ENCODE data around the gene JMJD7. TPM values are rescaled to one million over a fixed set of nuclear protein-coding genes. Genes with fewer than 3 reads are reported as not detected.

Gene JMJD7
- polyA plus RNA-seq, 1 donor from 2014 or later: 15.6 TPM

DNA sequence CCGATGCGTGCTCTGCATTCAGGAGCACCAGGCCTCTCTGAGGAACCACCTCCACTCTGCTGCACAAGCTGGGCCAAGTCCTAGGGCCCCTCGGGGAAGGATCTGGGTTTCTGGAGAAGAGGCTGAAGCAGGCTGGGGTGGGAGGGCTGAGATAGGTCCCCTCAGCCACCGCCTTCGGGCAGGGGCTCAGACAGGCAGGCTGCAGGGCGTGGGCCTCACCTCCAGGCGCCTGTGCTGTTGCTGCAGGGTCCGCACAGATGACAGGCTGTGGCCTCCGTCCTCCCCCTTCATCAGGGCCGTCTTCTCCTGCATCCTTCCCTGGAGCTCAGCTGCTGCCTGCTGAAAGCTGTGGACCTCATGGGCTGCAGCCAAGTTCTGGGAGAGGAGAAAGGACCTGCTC lies 25.9 kb downstream of the JMJD7 start:
- Mint-ChIP-seq H3K27me3 (peaks cover 2% of the 10 kb centered on the region), H3K27ac (no peak overlapping the region), H3K4me3 (no peak overlapping the region), H3K36me3 (no peaks in the 10 kb centered on the region), H3K4me1 (peaks cover 0 to 2% (median 0%) of the 10 kb centered on the region in 3 donors), H3K9me3 (no peaks in the 10 kb centered on the region)

GRCh38 chr15:41854443-41854842 lies 26.6 kb downstream of the JMJD7 start:
- H3K4me3 Mint-ChIP-seq: no peak overlapping the region
- H3K36me3 Mint-ChIP-seq: no peaks in the 10 kb centered on the region
- H3K4me1 Mint-ChIP-seq: peaks cover 0 to 2% (median 0%) of the 10 kb centered on the region in 3 donors
- no peaks in the 10 kb centered on the region for H3K9me3 Mint-ChIP-seq
- peaks cover 2% of the 10 kb centered on the region for H3K27me3 Mint-ChIP-seq
- no peak overlapping the region for H3K27ac Mint-ChIP-seq

DNA sequence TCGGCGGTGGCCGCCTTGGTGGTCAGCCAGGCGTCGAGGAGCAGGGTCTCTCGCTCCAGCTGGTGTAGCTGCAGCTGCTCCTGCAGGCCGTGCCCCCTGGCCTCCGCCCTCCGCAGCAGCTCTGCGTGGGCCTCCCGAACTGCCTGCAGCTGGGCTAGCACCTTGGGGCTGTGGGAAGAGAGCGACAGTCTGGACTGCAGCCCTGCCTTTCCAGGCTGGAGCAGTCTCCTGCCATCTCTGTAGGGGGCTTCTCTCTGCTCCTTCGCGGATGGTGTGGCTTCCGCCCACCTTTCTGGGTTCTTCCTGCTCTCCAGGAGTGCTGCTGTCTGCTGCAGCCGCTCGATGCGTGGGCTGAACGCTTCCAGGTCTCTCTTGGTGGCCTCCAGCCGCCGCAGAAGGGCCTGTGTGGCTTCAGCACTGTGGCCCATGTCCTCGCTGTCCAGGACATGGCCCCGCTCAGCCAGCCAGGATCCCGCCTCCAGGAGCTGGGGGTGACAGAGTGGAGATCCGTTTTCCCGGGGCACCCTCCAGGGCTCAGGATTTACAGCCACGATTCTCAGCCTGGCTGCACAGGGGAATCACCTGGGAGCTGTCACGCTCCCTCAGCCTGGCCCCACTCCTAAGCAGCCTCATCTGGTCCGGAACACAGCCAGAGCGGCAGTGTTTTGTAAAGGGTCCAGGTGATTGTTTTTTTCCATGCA lies 27.5 kb downstream of the JMJD7 start:
- peaks cover 5% of the 10 kb centered on the region for H3K27me3 Mint-ChIP-seq
- H3K4me3 Mint-ChIP-seq: no peak overlapping the region
- no peak overlapping the region for H3K27ac Mint-ChIP-seq
- no peaks in the 10 kb centered on the region for H3K9me3 Mint-ChIP-seq
- peaks cover 0 to 1% (median 0%) of the 10 kb centered on the region in 3 donors for H3K4me1 Mint-ChIP-seq
- no peaks in the 10 kb centered on the region for H3K36me3 Mint-ChIP-seq

DNA sequence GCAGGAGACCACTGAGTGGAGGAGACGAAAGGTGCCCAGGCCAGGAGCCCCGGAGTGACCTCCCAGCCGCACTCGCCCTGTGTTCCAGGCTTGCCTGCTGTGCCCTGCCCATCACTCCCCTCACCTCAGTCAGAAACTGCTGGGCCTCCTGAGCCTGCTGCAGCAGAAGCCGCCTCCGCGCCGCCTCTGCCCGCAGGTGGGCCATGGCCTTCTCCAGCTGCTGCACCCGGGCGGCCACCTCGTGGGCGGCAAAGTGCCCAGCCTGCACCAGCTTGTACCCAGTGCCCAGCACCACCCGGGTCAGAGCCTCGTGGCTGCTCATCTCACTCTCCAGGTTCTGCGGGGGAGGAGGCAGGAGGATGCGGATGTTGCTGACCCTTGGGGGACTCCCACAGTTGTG lies 28.4 kb downstream of the JMJD7 start:
- H3K27me3 Mint-ChIP-seq: peaks cover 5% of the 10 kb centered on the region
- H3K36me3 Mint-ChIP-seq: no peaks in the 10 kb centered on the region
- no peaks in the 10 kb centered on the region for H3K4me1 Mint-ChIP-seq
- no peaks in the 10 kb centered on the region for H3K9me3 Mint-ChIP-seq
- no peak overlapping the region for H3K27ac Mint-ChIP-seq
- H3K4me3 Mint-ChIP-seq: no peak overlapping the region

- Mint-ChIP-seq H3K27me3 (peaks cover 5% of the 10 kb centered on the region), H3K4me1 (no peaks in the 10 kb centered on the region), H3K9me3 (no peaks in the 10 kb centered on the region), H3K36me3 (no peaks in the 10 kb centered on the region), H3K27ac (no peak overlapping the region), H3K4me3 (peak overlapping the region in 1 of 4 donors; percentile 37)
Measured at GRCh38 chr15:41856716-41857115, 28.8 kb downstream of the JMJD7 start.

- Mint-ChIP-seq H3K4me1 (no peaks in the 10 kb centered on the region), H3K4me3 (no peak overlapping the region), H3K9me3 (no peaks in the 10 kb centered on the region), H3K36me3 (no peaks in the 10 kb centered on the region), H3K27ac (no peak overlapping the region), H3K27me3 (peaks cover 5% of the 10 kb centered on the region)
Measured at GRCh38 chr15:41857316-41857715, 29.4 kb downstream of the JMJD7 start.

DNA sequence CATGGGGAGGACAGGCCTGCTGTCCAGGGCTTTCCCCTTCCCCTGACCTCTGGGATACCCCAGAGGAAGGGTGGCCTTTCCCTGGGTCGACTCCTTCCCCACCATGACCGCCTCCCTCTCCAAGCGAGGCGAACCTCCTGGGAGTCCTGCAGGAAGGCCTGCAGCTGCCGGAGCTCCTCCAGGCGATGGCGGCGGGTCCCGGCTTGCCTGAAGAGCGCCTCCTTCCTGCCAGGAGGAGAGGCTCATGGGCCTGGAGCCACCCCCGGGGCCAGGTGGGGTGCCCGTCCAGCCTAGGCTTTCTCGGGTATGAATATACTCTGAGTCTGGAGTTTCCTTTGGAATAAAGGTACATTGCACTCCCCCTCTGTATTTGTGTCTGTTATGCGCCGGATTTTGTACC lies 30.9 kb downstream of the JMJD7 start:
- no peak overlapping the region for H3K27ac Mint-ChIP-seq
- no peaks in the 10 kb centered on the region for H3K36me3 Mint-ChIP-seq
- no peaks in the 10 kb centered on the region for H3K9me3 Mint-ChIP-seq
- no peak overlapping the region for H3K4me3 Mint-ChIP-seq
- no peaks in the 10 kb centered on the region for H3K4me1 Mint-ChIP-seq
- H3K27me3 Mint-ChIP-seq: peaks cover 4% of the 10 kb centered on the region

DNA sequence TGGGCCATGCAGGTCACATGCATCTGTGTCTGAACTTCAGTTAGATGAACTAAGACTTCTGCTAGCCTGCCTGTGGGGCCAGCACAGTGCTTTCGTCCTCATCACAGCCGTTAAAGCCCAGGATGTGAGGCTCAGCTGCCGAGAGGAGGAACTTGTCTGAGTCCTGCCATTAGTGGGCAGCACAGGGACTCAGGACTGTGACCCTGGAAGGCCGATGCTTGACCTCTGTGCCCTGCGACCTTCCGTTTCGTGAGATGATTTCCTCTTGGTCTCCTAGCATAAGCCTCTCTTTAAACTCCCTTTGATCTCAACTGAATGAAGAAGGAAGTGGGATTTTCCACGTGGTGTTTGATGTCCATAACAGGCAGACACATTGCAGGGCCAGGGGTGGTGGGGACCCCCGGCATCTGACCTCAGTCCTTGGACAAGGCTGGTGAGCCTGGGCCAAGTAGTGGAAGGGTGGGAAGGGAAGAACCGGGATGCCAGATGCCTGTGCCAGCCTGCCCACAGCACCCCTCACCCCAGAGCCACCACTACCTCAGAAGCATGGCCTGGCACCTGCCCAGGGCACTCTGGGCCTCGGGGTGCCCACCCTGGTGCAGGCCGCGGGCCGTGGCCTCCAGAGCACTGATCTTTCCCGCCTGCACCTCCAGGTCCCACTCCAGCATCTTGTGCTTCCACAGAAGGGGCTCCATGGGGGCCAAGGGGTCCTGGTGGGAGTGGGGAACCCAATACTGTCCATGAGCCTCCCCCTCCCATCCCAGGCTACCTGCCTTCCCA lies 32.3 kb downstream of the JMJD7 start:
- Mint-ChIP-seq H3K27me3 (peaks cover 7% of the 10 kb centered on the region), H3K4me3 (no peak overlapping the region), H3K36me3 (no peaks in the 10 kb centered on the region), H3K9me3 (no peaks in the 10 kb centered on the region), H3K4me1 (no peaks in the 10 kb centered on the region), H3K27ac (no peak overlapping the region)

GRCh38 chr15:41861736-41862356 lies 34.0 kb downstream of the JMJD7 start:
- Mint-ChIP-seq H3K27ac (no peak overlapping the region), H3K4me1 (no peaks in the 10 kb centered on the region), H3K27me3 (peaks cover 7% of the 10 kb centered on the region), H3K9me3 (no peaks in the 10 kb centered on the region), H3K4me3 (no peak overlapping the region), H3K36me3 (no peaks in the 10 kb centered on the region)

DNA sequence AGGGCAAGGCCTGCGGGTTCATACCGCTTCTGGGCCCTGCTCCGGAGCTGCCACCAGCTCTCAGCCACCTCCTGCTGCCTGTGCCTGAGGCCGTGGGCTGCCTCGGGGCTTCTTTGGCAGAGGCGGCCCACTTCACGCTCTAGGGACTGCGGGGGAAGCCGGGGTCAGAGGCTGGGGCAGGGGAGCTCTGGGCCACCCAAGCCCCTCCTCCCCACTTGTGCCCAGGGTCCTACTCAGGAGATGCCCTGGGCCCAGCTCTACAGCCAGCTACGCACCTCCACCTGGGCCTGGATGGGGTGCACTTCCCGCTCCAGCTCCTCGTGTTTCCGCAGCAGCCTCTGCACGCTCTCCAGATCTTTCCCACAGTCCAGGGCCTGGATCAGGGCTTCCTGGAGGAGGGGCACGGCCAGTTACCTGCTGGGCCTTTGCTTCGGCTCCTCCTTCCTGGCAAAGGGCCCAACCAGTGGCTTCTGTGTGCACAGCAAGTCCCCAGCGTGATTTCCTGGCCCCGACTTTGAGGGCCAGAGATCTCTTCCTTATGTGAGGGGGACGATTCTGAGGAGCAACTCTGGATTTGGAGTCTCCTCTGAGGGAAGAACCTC lies 34.7 kb downstream of the JMJD7 start:
- H3K4me1 Mint-ChIP-seq: no peaks in the 10 kb centered on the region
- H3K36me3 Mint-ChIP-seq: no peaks in the 10 kb centered on the region
- H3K27ac Mint-ChIP-seq: no peak overlapping the region
- peaks cover 7% of the 10 kb centered on the region for H3K27me3 Mint-ChIP-seq
- H3K9me3 Mint-ChIP-seq: no peaks in the 10 kb centered on the region
- H3K4me3 Mint-ChIP-seq: peak overlapping the region in 1 of 4 donors; percentile 56

DNA sequence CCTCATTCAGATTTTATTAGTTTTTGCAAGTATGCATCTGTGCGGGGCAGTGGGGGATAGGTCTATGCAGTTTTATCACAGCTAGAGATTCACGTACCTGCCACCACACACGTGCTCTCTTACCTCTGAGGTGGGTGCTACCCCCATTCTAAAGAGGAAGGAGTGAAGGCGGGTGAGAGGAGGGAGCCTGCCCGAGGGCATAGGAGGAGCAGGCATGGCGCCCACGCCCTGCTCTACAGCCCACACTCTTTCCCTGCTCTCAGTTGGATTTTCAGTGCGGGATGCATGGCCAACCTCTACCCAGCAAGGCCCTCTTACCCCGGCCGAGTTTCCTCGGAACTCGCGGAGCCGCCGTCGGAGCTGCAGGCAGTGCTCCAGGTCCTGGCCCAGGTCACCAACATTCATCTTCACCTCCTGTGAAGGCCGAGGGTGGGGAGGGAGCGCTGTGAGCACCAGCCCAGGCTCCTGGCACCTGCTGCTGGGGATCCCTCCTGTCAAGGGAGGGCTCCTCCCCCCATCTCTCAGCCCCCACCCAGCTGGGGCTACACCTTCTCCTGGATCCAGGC lies 37.7 kb downstream of the JMJD7 start:
- Mint-ChIP-seq H3K4me3 (no peak overlapping the region), H3K27ac (no peak overlapping the region), H3K9me3 (no peaks in the 10 kb centered on the region), H3K27me3 (peaks cover 3% of the 10 kb centered on the region), H3K36me3 (no peaks in the 10 kb centered on the region), H3K4me1 (peaks cover 0 to 4% (median 0%) of the 10 kb centered on the region in 3 donors)

- Mint-ChIP-seq H3K27me3 (peaks cover 3% of the 10 kb centered on the region), H3K4me3 (no peak overlapping the region), H3K9me3 (no peaks in the 10 kb centered on the region), H3K4me1 (peaks cover 0 to 4% (median 0%) of the 10 kb centered on the region in 3 donors), H3K36me3 (no peaks in the 10 kb centered on the region), H3K27ac (no peak overlapping the region)
Measured at GRCh38 chr15:41866263-41866703, 38.4 kb downstream of the JMJD7 start.

DNA sequence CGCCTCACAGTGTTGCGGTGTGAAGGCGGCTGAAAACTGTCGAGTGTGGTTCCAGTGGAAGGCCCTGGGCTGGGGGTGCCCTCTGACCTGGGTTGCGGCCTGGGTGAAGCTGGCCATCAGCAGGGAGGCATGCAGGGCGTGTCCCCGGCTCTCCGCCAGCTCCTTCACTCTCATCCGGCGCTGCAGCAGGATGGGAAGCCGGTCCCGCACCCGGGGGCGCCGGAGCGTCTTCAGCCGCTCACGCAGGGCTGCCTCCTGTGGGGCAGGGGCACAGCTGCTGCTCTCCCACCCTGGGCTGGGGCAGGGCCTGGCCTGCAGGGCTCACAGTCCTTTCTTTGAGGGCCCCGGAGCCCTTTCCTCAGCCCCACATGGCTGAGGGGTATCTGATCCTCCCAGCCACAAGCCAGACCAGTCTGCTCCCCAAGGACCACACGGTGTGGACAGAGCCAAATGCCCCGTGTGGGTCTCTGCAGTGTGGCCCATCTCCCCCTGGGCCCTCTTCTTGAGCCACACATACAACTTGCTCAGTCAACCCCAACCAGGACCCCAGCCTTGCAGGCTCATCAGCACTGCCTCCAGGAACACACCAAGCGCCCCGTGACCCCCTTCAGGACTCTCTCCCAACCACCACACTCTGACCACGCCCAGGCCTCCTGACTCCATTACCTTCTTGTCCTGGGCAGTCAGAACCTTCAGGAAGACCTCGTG lies 39.1 kb downstream of the JMJD7 start:
- peaks cover 3% of the 10 kb centered on the region for H3K27me3 Mint-ChIP-seq
- H3K36me3 Mint-ChIP-seq: no peaks in the 10 kb centered on the region
- H3K4me3 Mint-ChIP-seq: no peak overlapping the region
- no peaks in the 10 kb centered on the region for H3K9me3 Mint-ChIP-seq
- no peak overlapping the region for H3K27ac Mint-ChIP-seq
- peaks cover 0 to 4% (median 0%) of the 10 kb centered on the region in 3 donors for H3K4me1 Mint-ChIP-seq

DNA sequence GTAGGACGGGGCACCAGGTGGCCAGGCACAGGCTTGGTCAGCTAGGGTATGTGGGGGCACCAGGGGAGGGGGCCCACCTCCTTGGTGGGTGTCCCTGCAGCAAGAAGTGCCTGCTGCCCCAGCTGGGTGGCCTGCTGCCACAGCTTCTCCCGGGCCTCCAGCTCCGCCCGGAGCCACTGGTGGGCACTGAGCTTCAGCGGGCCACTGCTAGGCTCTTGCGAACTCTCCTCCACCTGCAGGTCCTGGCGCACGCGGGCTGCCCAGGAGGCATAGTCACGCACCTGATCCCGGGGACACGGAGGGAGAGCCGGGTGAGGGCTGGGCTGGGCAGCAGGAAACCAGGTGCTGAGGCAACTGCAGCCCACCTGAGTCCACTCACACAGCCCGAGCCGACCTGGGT lies 40.4 kb downstream of the JMJD7 start:
- Mint-ChIP-seq H3K4me1 (peaks cover 0 to 5% (median 0%) of the 10 kb centered on the region in 3 donors), H3K36me3 (no peaks in the 10 kb centered on the region), H3K9me3 (no peaks in the 10 kb centered on the region), H3K27ac (no peak overlapping the region), H3K4me3 (no peak overlapping the region), H3K27me3 (peaks cover 10% of the 10 kb centered on the region)

Data from IgD-negative memory B cell (primary cell).